AG20443 (cell line): ENCODE results near the gene PANX1.
A peak's percentile ranks its signal among the peaks of the same experiment; 100 is the strongest.

Experiments
- DNase-seq: peaks from one replicate; pipeline ENCODE4 v3.0.0; 2012; ENCODE audit warnings: low spot score, mixed read lengths

Gene PANX1

DNA sequence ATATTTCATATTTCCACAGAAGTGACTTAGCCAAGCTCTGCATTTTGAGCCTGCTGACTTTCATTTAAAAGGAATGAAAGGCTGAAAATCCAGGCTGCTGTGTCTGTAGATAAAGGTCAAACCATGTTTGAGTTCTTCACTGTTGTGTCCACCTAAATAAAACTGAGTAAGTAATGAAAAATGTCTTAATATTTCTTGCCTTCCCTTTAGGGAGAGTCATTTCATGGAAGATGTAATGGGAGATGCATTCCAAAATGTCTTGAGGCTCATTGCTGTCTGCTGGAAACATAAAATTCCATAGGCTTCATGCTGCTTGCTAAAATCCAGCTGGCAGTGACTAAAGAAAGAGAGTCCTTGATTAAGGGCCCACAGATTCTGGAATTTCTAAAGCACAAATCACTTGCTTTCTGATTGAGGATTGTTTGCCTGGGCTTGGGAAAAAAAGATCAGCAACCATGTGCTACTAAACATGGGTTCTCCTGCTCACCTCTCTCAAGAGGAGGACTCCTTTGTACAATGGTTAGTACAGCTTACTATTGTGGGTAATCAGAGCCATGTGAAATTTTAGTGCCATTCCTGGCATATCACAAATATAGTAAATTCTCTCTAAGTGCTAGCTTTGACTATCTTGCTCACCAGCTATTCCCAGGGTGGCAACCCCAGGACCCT lies 56.9 kb downstream of the PANX1 start:
- DNase-seq: peak; percentile 22

DNA sequence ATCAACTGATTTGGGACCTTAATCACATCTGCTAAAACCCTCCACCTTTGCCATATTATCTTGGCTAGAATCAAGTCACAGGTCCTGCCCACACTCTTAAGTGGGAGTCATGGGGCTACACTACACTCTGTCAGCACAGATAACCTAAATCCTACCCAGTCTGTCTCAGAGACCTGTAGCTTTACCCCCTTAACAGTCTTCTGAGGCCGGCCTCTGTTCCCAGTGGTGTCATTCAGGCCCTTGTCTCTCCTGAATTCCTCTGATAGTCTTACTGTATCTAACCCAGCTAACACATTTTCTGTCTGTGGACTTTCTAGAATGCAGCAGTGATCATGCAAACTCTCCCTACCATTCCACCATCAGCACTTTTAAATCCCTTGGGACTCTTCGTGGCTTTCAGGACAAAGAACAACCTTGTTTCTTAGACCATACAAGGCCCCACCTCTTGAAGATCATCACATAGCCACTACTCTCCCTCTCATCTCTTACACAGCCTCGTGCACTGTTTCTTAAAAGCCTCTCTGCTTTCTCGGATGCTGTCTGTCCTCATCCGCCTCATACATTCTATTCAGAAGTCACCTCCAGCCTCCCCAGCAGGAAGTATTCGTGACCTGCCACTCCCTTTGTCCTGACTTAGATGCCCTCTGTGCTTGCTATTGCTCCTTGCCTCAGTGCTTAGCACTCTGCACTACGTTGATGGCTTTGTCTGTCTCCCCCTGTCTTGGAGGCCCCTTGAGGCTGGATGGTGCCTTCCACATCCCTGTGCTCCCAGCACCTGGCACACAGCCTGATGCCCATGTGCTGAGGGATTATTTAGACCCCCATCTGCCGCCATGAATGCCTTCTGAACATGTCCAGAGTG lies 57.9 kb downstream of the PANX1 start:
- no peak for DNase-seq

DNA sequence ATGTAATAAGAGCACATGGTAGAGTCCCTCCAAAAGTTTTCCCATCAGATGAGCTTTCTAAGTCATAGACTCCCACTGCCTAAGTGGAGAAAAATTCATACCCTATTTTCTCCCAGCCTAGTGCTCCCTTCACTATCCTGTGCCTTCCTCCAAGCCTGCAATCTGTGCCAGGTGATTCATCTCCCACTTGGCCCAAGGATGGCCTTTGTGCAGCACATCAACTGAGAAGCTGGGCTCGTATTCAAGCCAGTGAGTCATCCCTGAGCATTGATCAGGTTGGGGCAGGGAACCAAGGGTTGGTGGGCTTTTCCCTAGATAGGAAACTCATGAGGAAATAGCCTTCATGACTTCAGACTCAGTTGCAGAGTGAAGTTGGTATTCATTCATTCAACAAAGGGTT lies 64.6 kb downstream of the PANX1 start:
- DNase-seq: peak; percentile 66

DNA sequence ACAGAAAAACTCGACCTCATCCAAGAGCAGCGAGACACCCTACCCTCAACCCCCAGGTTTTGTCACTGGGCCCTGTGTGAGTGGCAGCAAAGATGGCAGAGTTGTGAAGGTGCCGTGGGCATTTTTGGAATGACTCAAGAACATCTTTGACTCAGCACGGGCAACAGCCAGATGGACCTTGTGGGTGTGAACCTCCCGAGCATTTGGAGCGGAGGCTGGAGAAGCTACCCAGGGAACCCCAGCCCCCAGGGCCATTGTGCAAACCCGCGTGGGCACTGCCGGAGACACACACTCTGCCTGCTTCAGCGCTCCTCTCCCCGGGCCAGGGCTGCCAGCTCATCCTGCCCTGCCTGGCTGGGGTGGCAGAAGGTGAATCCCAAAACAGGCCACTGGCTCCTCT lies 66.1 kb downstream of the PANX1 start:
- DNase-seq: no peak

DNA sequence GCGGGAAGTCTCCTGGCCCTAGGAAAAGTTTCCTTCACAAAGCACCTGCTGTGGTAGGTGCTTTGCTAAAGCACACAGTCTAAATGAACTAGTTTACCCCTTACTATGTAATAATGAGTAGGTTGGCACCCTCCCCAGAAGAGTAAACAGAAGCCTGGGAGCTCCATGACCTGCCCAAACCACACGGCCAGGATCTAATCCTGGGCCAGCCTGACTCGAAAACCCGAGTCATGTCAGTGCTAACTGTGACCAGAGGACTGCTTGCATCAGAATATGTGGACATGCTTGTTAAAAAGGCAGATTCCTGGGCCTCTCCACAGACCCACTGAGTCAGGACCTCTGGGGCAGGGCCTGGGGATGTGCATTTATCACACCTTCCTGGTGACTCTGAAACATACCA lies 67.7 kb downstream of the PANX1 start:
- DNase-seq: peak; percentile 29

DNA sequence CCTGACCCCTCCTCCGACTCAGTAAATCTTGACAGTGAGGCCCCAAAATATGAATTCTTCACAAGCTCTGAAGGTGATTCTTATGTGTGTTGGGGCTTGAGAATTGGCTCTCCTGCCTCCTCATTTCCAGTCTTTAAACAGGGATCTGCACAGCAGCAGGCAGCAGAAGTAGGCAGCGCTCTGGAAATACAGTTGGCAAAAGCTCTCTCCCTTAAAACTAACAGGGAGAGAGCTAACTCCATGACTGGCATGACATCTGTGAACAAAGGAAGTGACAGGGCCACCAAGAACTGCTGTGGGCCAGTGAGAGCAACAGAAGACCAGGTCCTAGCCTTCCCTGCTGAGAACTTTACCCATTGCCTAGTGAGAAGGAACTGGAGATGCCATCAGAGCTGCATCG lies 70.1 kb downstream of the PANX1 start:
- no peak for DNase-seq

DNA sequence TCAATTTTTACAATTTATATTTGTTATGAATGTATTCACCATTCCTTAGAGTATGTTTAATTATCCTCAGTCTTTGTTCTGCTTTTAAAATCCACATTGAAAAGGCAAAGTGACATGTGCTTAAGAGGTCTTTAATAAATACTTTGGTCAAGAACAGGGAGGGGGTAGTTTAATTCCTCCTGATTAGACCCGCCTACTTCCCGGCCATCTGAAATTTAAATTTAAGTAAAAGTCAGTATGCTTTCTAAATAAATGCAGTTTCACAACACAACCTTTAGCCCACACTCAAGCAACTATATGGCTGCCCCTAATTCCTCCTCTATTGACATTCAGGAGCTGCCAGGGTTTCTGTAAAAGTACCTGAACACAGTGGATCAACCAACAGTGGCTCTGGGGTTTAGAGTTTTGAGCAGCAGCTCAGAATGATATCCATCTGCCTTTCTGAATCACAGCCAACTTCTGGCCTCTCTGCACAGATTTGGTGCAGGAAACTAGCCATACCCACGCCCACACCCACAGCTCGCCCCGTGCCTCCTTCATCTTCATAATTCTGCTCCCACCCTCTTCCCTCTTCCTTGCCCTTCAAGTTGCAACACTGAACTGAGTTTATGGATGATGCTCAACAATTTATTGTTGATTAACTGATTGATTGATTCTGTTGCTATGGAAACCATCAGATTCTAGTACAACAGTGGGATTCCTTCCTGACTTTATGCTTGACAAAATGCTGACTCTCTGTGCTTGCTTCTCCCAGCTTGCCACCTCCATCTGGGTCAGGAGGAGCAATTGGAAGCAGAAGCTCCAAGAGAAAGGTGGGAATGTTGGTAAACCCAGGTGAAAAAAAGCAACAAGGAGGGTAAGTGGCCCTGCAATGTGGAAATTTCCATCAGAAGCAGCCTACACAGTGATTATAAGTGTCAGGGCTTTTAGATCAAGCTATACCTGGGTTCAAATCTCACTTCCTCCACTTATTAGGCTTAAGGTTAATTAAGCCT lies 70.8 kb downstream of the PANX1 start:
- DNase-seq: peak; percentile 35

DNA sequence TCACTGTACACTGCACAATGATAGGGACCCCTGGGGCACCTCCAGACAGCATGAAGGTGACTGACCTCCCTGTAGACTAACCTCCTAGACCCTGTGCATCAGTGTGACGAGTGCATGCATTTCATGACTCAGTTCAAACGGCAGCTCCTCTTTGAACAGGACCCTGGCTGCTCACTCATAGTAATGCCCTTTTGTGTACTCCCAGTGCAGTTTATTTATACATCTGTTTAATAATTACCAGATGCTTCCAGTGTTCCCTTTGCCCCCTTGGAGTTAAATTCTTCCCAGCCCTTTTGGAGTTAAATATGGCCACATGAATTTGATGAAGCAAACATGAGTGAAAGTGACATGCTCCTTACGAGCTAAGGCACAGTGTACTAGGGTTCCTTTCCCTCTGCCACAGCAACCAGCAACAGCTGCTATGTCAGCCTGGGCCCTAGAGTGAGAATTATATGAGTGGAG lies 72.4 kb downstream of the PANX1 start:
- peak; percentile 26 for DNase-seq

DNA sequence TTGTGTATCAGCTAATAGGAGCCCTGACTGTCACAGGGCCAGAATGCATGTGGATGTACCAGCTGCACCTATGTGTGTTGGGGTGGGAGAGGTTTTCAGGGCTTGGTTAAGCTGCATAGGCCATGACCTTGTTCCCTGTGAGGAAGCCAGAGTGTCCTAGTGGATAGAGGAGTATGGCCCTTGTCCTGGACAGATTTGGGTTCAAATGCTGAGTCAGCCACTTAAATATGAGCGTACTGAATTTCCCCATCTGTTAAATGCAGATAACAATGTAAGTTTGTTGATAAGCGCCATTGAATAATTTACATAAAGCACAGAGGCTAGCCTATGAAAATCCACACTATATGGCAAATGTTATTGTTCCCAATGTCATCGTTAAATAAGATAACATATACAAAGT lies 74.4 kb downstream of the PANX1 start:
- no peak for DNase-seq

DNA sequence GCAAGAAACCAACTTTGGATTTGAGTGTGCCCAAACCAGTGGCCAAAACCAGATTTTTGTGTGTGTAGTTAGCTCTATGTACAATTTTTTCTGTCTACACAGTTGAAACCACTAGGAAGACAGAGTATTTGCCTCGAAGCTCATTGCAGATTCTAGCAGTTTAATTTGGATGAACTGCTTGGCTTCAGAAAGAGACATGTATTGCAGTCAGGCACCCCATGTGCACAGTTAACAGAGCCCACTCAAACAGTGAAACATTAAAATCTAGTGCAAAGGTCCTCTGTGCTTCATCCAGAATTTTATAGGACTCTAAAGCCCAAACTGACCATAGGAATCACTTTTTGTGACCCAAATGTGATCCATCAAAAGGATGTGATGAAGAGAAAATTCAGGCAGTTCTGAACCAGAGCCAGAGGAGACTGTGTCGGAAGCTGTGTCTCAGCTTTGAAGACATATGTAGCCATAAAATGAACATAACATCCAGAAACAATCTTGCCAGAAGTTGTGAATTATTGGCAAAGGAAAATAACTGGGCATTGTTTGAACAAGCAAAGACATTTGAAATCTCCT lies 82.7 kb downstream of the PANX1 start:
- no peak for DNase-seq

DNA sequence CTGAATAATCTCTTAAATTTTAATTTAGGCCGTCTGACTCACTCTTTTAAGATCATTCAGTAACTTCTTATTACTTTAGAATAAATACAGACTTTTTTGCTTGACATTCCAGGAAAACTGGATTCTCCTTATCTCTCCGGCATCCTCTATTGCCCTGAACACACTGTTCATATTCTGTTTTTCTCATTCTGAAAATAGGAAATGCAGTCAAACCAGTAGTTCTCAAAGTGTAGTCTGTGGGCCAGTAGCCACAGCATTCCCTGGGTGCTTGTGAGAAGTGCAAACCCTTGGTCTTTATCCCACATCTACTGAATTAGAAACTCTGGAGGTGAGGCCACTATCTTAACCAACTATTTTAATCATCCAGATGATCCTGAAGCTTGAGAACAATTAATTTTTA lies 84.3 kb downstream of the PANX1 start:
- no peak for DNase-seq

DNA sequence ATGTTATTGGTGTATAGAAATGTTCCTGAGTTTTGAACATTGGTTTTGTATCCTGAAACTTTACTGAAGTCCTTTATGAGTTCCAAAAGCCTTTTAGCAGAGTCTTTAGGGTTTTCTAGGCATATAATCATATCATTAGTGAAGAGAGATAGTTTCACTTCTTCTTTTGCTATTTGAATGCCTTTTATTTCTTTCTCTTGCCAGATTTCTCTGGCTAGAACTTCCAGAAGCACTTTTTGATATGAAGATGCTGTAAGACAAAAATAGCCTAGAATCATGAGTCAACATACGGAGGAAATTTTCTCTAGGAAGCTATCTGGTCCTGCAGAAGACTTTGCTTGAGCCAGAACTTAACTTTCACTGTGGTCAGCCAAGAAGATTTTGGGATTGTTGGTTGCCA lies 89.1 kb downstream of the PANX1 start:
- DNase-seq: no peak

DNA sequence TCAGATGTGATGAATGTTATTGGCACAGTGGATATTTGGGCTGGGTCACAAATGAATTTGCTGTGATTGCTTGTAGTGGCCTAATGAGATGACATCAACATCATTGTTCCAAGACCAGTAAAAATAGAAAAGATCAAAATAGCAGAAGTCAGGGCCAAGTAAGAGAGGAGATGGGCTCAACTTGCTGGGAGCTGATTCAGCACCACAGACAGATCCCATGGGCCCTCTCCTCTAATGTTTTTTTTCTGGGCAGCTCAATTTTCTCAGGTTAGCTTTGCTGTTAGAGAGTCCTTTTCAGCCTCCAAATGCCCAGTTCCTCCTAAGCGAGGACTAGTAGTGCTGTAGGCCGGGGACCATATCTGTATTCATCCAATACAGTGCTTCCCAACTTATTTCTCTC lies 89.7 kb downstream of the PANX1 start:
- no peak for DNase-seq

DNA sequence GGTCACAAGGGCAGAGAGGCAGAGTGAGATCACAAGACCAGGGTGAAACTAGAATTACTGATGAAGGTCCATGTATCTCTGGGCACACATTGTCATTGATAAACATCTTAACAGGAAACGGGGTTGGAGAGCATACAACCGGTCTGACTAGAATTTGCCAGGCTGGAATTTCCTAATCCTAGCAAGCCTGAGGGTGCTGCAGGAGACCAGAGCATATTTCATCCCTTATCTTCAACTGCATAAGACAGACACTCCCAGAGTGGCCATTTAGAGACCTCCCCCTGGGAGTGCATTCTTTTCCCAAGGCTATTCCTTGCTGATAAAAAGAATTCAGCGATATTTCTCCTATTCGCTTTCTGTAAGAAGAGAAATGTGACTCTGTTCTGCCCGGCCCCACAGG lies 91.1 kb downstream of the PANX1 start:
- DNase-seq: no peak

DNA sequence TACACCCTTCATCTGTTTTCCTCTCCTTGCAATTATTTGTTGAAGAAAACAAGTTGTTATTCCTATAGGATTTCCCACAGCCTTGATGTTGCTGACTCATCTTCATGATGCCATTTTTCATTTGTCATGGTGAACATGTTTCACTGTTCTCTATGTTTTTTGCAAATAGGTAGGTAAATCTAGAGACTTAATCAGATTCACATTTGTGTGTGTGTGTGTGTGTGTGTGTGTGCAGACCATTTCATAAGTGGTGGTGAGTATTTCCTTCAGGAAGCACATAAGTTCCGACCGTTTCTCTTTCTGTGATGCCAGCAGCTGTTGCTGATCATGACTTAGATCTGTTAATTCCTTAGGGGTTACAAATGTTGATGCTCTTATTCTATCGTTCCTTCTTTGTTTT lies 95.4 kb downstream of the PANX1 start:
- DNase-seq: no peak
